Fibroblast of skin of back (primary cell): ENCODE measurements around the gene SLC6A16.
A peak's percentile ranks its signal among the peaks of the same experiment; 100 is the strongest.

Experiments used
- DNase-seq: peaks from one replicate; pipeline ENCODE4 v3.0.0-alpha.2; 2013

The SLC6A16 gene

DNA sequence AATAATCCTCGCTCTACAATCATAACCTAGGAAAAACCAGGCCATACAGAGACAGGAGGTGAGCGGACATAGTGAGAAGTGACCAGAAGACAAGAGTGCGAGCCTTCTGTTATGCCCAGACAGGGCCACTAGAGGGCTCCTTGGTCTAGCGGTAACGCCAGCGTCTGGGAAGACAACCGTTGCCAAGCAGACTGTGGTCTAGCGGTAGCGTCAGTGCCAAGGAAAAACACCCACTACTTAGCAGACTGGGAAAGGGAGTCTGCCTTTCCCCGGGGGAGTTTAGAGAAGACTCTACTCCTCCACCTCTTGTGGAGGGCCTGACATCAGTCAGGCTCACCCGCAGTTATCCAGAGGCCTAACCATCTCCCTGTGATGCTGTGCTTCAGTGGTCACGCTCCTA lies 58.6 kb downstream of the SLC6A16 start:
- peak; percentile 58 for DNase-seq

DNA sequence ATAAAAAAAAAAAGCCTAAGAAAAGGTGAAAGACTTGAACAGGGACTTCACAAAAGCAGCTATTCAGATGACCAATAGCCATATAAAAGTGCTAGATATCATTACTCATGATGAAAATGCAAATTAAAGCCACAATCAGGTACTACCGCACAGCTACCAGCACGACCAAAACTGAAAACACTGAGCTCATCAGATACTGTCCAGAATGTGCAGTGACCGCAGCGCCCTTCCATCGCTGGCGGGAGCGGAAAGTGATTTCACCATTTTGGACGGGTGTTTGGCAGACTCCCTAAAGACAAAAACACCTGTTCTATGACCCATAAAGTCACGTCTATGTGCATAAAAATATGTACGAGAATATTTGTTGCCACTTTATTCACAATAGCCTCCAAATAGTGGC lies 60.7 kb downstream of the SLC6A16 start:
- DNase-seq, result no peak

DNA sequence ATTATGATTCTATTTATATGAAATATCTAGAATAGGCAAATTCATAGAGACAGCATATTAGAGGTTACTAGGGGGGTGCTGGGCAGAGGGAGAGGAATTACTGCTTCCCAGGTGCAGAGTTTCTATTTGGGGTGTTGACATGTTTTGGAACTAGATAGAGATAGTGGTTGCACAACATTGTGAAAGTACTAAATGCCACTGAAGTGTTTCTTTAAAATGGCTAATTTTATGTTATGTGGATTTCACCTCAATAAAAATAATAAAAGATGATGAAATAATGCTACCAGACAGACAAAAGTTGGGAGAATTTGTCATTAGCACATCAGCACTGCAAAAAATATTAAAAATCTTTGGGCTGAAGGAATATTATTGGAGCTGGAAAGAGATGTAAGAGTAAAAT lies 63.4 kb downstream of the SLC6A16 start:
- DNase-seq, result no peak

DNA sequence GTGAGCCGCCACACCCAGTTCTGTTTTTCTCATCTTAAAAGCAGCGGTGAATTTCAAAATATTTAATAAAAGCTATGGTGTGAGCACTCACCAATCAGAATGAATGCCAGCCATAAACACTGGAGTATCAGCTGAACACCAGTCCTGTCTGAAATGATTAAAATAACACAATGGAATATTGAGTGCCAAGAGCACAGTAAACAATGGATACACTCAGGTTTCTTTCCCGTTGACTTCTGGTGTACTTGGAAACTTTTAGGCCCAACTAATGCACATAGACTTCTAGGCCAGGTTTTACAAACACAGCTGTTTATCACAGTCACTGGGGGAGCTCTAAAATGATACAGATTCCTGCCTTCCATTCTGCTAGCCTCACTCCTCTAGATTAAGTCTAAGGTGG lies 68.3 kb downstream of the SLC6A16 start:
- no peak for DNase-seq

DNA sequence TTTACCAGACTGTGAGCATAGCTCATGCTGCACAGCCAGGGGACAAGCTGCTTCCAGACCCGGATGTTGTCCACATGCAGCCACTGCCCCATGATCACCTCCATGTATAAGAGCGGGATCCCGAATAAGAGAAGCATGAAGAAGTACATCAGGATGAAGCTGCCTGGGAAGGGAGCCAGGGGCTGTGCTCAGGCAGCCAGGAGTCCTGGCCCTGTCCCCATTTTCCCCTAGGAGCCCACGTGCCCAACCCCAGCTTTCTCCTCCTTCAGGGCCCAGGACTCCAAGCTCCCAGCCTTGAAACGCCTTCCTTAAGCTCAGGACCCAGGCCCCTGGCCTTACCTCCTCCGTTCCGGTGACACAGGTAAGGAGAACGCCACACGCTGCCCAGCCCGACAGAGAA lies 69.3 kb downstream of the SLC6A16 start:
- DNase-seq, result no peak

DNA sequence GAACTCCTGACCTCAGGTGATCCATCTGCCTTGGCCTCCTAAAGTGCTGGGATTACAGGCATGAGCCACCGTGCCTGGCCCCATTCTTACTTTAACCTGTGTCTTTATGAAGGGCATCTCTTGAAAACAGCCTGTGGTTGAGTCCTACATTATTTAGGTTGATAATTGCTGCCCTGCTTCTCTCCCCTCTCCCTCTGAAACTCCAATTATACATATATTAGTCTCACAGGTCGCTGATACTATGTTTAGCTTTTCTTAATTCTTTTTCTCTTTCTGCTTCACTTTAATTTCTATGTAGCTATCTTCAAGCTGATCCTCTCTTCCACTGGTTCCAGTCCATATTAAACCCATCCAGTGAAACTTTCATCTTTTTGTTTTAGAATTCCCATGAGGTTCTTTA lies 75.1 kb downstream of the SLC6A16 start:
- no peak for DNase-seq

DNA sequence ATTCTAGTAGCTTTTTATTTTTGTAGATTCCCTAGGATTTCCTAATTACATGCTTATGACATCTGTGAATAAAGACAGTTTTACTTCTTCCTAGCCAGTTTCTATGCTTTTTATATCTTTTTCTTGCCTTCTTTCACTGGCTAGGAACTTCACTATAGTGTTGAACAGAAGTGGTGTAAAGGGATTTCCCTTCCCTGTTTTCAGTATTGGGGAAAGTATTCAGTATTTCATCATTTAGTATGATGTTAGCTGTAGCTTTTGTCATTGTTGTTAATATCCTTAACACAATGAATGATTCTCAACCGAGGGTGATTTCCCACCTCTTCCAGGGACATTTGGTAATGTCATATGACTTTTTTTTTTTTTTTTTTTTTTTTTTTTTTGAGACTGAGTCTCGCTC lies 77.3 kb downstream of the SLC6A16 start:
- DNase-seq, result no peak

DNA sequence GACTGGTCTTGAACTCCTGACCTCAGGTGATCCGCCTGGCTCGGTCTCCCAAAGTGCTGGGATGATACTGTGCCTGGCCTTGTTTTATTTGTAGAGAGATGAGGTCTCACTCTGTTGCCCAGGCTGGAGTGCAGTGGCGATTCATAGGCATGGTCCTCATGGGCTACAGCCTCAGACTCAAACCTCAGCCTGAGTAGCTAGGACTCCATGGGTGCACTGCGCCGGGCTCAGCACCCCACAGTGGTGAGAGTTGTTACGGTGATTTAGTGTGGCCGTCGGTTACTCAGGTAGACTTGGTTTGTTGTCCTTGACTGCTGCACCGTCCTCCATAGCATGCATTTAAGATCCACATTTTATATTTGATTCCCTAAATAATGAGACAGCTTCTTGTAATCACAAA lies 80.7 kb downstream of the SLC6A16 start:
- no peak for DNase-seq

DNA sequence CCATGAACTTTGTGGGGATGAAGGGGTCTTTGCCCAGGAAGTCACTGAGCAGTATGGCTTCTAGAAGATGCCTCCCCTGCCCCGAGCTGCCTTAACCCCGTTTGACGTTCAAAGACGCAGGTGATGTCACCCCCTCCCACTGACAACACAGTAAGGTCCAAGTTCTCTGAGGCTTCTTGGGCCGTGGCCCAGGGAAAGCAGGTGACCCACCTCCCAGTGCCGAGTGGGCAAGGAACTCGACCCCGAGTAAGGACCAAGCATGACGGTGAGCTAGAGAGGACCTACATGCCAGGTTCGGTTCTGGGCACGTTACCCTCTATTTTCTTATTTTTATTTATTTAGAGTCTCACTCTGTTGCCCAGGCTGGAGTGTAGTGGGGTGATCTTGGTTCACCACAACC lies 81.3 kb downstream of the SLC6A16 start:
- DNase-seq, result no peak

DNA sequence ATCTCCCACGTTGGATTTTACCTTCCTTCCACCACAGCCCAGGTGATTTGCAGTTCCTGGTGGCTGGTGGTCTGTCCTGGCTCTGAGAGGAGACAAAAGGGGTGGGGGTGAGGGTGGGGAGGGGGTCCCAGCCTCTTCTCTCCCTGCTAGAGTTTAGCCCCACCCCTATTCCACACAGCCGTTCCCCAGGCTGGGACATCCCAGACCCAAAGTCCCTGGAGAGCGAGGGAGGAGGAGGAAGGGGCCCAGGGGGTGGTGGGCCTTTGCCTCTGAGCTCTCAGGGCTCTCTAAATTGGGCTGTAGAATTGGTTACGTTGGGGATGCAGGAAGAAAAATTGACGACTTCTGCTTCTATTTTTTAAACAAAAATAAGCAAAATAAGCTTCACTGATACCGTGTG lies 81.9 kb downstream of the SLC6A16 start:
- DNase-seq, result no peak

DNA sequence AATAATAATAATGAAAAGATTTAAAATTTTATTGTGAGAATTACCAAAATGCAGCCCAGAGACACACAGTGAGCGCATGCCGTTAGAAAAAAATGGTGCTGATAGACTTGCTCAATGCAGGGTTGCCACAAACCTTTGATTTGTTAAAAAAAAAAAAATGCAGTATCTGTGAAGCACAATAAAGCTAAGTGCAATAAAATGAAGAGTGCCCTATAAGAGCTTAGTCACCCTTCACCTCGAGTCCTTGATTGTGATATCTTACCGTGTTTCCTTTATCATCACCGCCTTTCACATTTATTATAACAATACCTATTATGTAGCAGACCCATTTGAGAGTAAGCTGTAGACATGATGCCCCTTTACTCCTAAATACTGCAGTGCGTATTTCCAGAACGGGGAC lies 83.2 kb downstream of the SLC6A16 start:
- no peak for DNase-seq
